SIG-M5 treated with dmso at 0.1 percent for 504 hours (cell line): ENCODE measurements around the gene NXPH3.
A peak's percentile ranks its signal among the peaks of the same experiment; 100 is the strongest.

ENCODE experiments used
- DNase-seq: peaks from one replicate; lab custom pipeline; 2025; ENCODE audit not compliant: unreplicated experiment; lab: John Stamatoyannopoulos, UW

NXPH3 gene

GRCh38 chr17:49576088-49576916 is 631 bp downstream of the NXPH3 start:
- no peak for DNase-seq

GRCh38 chr17:49576917-49577649 is 1.4 kb downstream of the NXPH3 start:
- no peak for DNase-seq

- no peak for DNase-seq
Measured at GRCh38 chr17:49577650-49577934, 1.9 kb downstream of the NXPH3 start.

GRCh38 chr17:49577963-49578362 is 2.3 kb downstream of the NXPH3 start:
- DNase-seq = no peak

- DNase-seq = no peak
Measured at GRCh38 chr17:49578414-49578813, 2.7 kb downstream of the NXPH3 start.

GRCh38 chr17:49578952-49579500 is 3.4 kb downstream of the NXPH3 start:
- no peak for DNase-seq

- no peak for DNase-seq
Measured at GRCh38 chr17:49579522-49579921, 3.9 kb downstream of the NXPH3 start.

- peak; percentile 43 for DNase-seq
Measured at GRCh38 chr17:49580055-49580721, 4.5 kb downstream of the NXPH3 start.

GRCh38 chr17:49580981-49581647 is 5.4 kb downstream of the NXPH3 start:
- DNase-seq = no peak

GRCh38 chr17:49581648-49581998 is 6.0 kb downstream of the NXPH3 start:
- no peak for DNase-seq

GRCh38 chr17:49582055-49582722 is 6.5 kb downstream of the NXPH3 start:
- no peak for DNase-seq

GRCh38 chr17:49582789-49583188 is 7.1 kb downstream of the NXPH3 start:
- DNase-seq = no peak

- DNase-seq = no peak
Measured at GRCh38 chr17:49583226-49583625, 7.6 kb downstream of the NXPH3 start.

GRCh38 chr17:49583889-49584288 is 8.2 kb downstream of the NXPH3 start:
- DNase-seq = no peak

- DNase-seq = peak; percentile 62
Measured at GRCh38 chr17:49585422-49586027, 9.9 kb downstream of the NXPH3 start.

GRCh38 chr17:49587366-49588073 is 11.8 kb downstream of the NXPH3 start:
- no peak for DNase-seq

- no peak for DNase-seq
Measured at GRCh38 chr17:49588312-49588711, 12.6 kb downstream of the NXPH3 start.

GRCh38 chr17:49588726-49589576 is 13.3 kb downstream of the NXPH3 start:
- DNase-seq = no peak

GRCh38 chr17:49589577-49589927 is 13.9 kb downstream of the NXPH3 start:
- DNase-seq = no peak
